ENCODE data around the gene SYNPO2.
"Not testable (repeated sequence)": the region's sequence is repeated elsewhere in the genome, so short reads cannot be mapped to it uniquely, and the experiment has no call there.

SYNPO2 gene

DNA sequence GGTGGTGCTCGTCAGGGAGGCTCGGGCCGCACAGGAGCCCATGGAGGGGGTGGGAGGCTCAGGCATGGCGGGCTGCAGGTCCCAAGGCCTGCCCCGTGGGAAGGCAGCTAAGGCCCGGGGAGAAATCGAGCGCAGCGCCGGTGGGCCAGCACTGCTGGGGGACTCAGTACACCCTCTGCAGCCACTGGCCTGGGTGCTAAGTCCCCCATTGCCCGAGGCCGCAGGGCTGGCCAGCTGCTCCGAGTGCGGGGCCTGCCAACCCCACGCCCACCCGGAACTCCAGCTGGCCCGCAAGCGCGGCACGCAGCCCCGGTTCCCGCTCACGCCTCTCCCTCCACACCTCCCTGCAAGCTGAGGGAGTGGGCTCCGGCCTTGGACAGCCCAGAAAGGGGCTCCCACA is 88.4 kb downstream of the SYNPO2 start:
- not testable (repeated sequence) for DNase-seq

DNA sequence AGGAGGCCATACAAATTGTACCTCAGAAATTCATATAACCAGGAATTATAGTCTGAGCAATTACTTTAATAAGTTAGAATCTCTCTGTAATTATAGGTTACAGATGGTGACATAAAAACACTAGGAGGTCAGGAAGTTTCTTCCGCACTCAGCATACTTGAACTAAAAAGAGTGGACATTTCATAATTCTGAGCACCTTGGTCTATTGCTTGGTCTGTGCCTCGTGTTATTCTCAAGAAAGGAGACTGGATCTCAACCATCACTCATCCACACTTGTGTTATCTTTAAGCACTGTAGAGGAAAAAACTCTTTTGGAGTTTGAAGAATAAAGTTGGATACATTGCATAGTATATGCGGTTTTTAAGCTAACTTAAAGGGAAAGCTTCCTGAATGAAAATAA is 91.1 kb downstream of the SYNPO2 start:
- DNase-seq, result no peak

DNA sequence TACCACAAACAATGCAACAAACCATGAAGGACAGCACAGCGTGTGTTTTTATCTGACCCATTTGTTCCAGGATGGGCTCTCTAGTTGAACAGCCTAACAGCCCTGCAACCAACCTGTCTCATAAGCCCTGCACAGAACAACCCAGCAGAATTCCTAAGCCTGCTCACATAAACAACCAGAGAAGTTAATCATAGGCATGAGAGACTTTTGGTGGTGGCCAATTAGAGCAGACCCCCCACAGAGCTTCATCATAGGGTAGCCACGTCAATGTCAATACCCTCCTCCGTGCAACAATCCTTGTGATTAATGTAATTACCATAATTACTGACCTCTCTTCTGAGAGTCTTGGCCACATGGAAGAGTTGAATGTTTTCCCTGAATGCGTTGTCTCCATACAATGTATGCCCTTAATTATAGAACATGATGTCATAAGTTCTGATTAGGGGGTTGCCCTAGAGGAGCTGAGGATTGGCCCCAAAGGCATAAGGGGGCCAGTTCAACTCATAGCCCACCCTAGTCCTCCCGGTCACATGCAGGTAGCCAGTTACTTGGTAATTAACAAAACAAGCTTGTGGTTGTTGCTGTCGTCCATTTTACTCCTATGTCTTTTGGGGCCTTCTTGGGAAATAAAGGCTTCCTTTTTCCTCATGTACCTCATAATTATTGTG is 92.7 kb downstream of the SYNPO2 start:
- DNase-seq, result no peak

DNA sequence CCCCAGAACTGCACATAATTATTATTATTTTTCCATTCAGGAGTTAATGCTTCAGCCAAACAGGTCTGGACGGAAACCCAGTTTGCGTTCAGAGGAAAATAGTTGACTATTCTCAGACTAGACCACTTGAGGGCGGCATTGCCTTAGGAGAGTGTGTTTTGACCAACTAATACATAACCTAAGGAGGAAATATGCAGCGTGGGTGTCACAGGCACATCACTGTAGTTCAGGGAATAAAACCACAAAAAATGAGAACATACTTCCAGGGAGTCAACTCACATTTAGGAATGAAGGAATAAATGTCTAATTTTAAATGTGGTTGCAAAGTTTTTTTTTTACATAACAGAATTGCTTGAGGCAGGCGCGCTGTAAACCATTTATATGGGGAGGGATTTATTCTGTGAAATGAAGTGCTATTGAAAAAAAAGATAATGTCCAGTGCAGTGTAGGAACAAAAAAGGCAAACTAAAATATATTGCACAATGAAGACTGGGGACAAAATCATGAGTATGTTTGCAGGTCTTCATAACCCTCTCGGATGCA is 93.3 kb downstream of the SYNPO2 start:
- no peak for DNase-seq

DNA sequence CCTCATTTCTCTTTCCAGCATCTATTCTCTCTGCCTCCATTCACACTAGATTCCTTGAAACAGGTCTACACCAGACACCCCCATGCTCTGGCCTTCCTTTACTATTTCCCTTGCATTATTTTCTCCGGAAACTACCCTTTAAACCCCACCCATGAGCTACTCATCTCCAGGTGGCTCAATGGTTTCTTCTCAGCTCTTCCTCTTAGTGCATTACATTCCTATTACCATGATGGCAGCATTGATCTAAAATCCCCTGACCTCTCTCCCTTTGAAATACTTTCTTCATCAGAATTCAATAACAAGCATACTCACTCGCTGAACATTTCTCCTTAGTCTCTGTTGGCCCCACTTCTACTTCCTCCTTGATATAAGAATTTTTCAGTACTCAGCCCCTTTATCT is 94.6 kb downstream of the SYNPO2 start:
- no peak for DNase-seq

DNA sequence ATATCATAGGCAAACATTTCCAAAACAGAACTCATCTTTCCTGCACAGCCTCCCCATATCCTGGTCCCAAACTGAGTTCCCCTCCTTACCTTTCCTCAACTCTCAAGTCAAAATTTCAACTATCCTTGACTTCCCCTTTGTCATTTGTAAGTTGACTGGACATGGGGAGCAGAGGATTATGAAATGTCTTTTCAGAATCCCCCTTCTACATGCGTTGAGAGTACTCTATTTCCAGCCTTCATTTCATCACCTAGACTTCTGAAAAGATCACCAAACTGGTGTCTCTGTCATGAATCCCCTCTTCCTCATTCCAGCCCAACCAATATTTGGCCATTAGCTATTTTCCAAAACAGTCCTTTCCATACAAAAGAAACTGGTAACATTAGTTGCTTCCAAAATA is 95.2 kb downstream of the SYNPO2 start:
- DNase-seq, result no peak

DNA sequence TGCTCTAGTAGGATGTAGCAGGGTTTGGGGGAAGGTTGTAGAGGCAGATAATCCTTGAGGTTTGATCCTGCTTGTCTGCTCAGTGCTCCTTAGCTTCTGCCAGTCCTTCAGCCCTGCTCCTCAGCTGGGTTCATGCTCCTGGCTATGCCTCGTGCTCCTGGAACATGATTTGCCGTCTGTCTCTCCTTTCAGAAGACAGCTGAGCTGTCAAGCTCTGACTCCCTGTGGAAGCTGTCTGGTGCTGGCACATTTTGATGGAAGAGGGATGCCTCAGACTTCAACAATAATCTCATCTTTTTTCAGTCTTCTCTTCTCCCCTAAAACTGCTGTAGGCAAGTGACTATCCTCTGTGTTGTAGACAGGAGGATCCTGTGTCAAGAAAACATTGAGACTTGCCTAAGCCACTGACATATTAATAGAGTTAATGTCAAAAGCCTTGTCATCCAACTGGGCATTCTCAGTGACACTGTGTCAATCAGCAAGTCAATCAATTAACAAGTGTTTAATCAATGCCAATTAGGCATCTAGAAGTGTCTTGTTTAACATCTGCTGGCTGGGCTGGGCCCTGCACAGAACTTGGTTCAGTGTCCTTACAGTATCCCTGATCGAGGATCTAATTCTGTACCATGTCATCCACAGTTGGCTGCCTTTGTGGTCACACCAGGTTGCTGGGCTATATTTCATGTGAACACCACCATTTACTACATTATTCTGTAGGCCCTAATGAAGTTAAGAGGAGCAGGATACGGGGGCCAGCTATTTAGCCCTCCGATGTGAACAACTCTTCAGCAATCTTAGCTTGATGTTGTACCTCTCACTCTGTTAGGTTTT is 96.7 kb downstream of the SYNPO2 start:
- DNase-seq, result no peak

DNA sequence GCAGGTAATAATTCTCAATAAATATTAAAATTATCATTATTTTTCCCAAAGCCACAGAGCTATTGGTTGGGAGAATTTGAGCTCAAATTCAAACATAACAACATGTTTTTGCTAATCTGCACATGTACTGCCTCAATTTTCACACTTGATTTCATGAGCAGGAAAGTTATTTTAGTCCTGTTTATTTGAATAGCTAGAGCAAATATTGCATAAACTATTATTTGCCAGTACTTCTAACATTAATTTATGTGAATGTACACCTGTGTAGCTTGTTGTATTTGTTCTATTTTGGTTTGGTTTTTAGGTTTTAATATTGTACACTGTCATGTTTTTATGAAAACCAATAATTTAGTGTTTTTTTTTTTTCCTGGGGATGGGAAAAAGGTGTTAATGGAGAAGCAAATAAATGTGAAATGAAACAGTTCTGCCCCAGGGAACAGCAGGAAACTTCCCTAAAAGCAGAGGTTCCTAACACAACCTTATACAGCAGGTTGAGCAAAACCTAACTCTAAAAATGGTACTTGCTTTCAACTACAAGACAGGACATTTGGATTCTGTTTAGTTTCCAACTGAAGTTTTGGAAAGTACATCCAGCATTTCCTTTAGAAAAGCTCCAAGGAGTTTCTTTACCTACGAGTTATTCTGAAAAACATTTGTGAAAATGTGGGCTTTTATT is 99.4 kb downstream of the SYNPO2 start:
- DNase-seq, result no peak

DNA sequence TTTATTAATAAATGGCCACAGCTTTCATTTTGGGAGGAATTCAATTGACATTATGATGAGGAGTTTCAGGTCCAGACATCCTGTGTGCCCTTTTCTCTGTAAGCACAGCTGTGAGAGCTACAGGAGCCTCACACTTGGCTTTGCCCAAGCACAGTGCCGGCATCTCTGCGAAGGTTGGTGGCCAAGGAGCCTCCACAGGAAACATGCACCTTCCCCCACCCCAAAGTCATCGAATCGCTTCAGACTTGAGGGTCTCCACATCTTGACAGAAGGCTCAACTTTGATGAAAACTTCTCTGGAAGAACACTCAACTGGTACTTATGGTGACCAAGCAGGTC is 100.0 kb downstream of the SYNPO2 start:
- no peak for DNase-seq

DNA sequence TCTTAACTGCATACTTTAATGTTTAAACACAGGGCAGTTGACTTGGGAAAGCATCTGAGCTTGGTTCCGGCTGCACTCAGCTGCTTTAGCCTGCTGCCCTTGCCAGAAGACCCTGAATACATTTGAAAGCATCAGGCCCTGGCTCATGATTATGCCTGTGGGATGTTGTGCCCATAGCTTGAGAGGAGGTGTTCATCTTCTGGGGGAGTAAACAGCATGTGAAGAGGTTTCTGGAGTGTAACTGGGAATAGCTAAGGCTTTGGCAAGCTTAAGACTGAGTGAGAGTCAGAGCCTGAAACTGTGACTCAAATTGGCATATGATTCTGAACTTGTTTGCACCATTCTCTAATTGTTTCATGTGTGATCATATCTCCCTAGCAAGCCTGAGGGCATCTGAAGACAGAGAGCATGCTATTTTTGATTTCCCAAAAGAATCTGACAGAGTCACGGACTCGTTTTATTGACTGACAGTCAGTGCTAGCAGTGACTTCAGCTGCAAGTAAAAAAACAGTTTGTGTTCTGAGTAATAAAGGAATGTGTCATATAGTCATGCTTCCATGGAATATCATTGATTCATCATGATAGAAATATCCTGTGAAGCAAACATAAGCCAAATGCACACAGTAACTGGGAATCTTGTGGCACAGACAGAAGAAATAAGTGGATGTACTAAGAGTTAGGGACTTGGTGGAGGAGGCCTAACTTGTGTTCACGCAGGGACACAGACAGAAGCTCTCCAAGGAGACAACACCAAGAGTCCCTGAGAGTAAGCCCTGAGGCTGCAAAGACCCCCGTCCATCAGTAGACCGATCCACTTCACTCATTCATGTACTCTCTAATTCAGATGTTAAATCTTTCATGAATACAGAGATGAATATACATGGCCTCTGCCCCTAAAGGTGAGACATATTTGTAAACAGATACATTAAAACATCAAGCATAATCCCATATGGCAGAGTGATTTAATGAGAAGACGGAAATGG is 100.7 kb downstream of the SYNPO2 start:
- DNase-seq, result no peak

DNA sequence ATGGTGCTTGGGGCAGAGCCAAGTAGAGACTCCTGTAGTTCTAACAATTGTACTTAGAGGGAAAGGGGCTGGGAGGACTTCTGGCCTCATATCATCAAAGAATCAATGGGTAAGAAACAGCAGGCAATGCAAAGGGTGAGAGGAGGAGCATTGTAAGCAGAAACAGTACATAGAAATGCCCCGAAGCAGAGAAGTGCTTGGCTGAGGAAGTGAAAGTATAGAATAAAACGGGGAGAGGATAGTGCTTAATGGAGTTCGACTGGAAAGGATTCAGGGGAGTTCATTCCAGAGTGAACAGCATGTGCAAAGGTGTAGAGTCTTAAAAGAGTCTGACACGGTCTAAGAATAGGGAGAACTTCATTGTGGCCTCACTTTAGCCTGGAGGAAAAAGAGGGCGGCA is 103.0 kb downstream of the SYNPO2 start:
- no peak for DNase-seq

DNA sequence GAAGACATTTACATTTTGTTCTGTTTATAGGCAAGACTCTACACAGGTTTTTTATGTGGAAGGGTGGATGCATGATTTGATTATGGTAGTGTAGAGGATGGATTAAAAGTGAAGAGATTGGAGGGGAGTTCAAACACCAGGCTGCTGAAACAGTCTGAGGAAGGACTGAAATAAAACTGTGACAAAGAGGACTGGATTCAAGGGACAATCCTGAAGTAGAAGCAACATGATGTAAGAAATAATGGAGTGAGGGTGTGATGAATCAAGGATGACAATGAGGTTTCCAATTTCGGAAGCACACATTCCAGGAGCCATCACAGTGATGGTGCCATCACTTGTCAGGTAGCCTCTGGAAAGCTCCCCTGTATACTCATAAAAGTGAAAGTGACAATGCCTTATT is 103.5 kb downstream of the SYNPO2 start:
- DNase-seq, result no peak

DNA sequence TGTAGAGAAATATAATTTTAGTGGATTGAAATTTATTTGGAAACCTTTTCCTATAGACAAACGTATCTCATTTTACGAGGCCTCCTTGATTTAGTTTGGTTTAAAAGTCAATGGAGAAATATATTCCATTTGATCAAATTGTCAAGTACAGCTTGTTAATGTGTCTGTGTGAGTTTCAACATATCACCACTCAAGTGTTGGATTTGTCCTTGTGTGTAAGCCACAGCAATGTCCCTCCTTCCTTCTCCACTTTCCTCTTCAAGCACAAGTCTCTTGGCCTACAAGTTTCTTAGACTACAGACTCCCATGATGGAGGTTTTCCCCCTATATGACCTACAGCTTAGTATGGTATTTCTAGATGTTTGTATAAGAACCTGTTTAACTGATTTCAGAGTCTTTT is 104.7 kb downstream of the SYNPO2 start:
- DNase-seq, result no peak

DNA sequence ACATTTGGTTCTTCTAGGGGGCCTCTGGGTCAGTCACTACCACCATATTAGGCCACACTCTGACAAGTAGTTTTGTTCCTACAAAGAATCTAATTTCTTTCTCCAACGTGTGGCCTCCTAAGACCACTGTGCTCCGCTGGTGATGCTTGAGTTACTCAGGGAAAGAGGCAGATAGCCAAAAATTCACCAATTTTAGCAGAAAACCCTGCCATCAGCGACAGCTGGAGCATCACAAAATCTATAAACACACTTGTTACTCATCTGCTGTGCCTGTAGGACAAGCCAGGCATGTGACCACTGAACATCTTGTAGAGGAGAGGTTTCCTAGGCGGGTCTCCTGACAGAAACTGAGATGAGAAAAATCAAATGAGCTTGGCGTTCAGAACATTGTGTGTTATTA is 105.4 kb downstream of the SYNPO2 start:
- no peak for DNase-seq

DNA sequence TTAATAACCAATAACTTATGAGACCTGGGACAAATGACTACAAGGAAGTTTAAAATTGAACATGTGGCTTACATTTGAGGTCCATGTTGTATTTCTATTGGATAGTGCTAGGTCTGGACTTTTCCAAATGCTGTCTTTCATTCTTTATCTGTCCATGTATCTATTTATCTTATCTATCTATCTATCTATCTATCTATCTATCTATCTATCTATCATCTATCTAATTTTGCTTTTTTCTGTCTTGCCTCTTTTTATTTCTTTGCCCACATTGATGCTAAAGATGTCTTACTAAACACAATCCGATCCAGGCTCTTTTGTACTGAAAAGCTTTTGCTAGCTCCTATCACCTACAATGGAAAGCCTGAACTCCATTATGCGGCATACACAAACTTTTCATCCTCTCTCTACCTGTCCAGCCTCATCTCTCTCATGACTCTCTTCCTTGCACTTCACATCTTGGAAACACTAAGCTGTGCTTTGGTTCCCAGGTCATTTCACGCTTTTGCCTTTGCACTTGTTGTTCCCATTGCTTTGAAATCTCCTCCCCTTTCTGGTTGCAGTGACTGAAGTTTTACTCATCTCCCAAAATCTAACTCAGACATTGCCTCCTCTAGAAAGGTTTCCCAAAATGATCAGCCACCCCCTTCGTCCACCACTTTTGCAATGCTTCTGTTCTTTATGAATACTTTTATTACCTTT is 107.2 kb downstream of the SYNPO2 start:
- no peak for DNase-seq

DNA sequence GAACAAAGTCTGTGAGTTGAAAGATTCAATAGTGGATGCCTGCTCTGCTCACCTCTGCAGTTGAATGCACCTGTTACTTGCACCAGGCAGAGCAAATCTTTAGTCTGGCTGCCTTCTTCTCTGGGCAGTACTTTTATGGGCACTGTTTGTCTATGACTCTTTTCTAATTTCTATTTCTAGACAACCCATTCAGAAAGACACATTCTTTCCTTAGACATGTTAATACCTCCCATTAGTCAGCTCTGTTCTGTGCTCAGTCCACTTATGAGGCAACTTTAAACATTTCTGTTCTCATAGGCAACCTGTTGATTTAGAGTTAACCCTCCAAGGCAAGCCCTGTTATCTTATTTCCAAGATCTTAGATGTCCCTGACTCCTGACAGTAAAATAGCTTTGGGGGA is 108.9 kb downstream of the SYNPO2 start:
- DNase-seq, result no peak

DNA sequence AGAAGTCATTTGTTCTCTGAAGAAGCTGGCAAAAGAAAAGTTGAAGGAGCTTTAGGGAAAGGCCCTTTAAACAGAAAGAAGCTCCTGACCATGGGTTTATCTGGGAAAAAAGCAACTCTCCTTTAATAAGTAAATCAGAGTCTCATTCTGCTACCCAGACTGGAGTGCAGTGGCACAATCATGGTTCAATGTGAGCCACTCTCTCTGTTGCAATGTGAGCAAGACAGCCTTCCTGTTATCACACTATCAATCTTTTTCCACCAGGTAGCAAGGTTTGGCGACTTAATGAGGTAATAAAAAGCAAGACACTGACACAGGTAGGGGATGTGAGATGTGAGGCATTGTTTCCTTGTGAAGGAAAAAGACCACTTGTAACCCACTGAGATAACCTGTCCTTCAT is 111.3 kb downstream of the SYNPO2 start:
- DNase-seq, result no peak

DNA sequence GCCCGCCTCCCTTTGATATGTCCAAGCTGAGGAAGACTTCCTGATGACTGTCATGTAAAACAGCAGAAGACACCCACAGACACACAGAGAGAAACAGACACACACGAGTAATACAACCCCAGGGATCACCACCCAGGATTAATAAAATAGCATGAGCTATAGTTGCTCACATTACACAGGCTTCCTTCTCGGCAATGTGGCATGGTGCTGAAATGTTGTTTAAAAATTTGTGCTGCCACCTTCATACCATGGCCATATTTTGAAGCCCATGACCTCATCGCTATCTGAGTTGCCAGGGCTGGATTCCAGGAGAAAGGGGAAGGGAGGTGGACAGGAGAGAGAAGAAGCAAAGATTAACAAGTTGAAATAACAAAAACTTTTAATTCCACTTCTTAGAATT is 111.7 kb downstream of the SYNPO2 start:
- no peak for DNase-seq

DNA sequence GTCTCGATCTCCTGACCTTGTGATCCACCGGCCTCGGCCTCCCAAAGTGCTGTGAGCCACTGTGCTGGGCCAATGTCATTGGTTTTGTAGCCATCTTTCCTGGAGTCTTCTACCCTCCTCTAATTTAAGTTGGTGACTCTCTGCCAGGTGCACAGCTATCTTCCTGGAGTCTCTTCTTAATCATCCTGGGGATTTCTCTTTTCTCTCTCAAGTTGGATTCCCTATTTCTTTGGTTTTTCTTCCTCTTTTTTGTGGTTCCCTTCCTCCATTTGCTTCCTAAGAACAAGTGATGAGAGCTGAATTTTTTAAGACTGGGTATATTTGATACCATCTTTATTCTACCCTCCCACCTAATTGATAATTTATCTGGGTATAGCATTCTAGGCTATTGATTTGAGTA is 113.8 kb downstream of the SYNPO2 start:
- DNase-seq, result no peak

DNA sequence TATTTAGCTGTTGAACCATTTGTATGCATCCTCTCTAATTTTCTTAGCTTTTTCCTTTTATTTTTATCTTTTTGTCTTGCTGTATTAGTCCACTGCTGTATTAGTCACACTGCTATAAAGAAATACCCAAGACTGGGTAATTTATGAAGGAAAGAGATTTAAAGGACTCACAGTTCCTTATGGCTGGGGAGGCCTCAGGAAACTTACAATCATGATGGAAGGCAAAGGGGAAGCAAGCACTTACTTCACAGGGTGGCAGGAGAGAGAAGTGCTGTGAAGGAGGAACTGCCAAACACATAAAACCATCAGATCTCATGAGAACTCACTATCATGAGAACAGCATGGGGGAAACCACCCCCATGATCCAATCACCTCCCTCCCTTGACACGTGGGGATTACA is 114.3 kb downstream of the SYNPO2 start:
- DNase-seq, result not testable (repeated sequence)

DNA sequence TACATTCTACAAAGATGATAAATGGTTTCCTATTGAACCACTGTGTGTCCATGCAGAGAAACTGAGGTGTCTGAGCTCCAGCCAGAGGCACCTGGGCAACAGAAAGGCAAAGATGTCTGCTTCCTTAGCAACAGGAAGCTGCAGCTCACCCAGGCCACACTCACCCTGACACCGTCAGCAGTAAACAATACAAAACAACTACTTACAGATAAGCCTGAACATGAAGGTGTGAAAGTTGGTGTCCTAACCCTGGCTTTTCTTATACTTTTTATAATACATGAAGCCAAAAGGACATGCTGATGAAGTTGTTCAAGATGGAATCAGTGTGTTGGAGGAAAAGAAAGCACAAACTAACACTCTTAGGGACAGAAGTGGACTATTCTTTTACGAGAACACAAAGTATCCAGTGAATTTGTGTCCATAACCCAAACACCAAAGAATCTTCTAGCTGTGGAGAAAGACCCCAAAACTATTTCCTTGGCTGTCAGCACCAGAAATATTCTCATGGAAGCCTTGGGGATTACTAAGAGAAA is 117.3 kb downstream of the SYNPO2 start:
- DNase-seq, result no peak

DNA sequence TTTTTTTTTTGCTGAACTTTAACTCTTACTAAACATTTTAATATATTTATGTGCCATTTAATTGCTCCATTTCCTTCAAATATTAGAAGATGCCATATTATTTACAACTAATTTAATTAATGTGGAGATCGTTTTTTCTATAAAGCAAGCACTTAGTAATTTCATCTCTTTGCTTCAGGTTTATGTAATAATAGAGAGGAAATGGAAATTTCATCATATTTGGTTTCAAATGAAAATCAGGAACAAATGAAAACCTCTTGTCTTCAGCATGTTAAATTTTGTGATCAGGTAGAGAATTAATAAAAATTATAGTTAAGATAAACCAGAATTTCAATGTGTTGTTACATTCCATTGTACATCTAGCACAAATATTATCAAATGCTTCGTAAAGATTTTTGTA is 120.1 kb downstream of the SYNPO2 start:
- DNase-seq, result no peak
